Measurements from ENCODE around the gene MGMT.

Gene MGMT

DNA sequence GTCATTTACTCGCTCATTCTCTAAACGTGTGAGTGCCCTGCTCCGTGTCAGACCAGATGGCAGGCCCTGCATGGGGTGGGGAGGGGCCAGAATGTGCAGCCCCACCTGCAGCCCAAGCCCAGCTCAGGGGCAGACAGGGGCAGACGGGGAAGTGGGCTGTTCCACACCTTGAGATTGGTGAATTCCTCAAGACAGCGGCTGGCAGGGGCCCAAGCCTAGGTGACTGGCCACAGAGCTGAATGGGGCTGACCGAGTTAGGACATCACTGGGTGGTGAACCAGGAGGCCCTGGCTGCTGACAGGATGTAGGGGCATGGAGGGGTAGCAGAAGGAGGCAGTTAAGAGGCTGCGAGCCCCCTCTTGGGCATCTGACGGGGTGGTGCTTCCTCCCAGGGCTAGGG is 79.1 kb downstream of the MGMT start:
- no peak for DNase-seq

DNA sequence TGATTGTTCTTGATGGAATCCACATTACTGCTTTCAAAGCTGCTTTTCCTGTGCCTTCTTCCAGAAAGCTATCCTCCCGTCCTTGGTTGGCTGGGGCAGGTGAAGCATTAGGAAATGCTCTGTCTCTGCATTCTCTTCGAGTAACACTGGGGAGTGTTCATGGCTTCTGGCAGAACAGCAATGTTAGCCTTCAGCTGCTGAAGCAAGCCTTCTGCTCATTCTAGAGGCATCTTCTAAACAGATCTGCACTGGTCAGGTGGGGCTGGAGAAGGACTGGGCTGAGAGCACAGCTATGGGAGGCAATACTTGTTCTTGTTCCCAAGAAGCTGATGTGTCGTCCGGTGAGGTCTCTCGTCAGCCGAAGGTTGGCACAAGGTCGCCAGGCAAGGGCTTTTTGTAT is 80.6 kb downstream of the MGMT start:
- no peak for DNase-seq

- no peak for DNase-seq
Measured at GRCh38 chr10:129548600-129548999, 81.6 kb downstream of the MGMT start.

- no peak for DNase-seq
Measured at GRCh38 chr10:129550076-129550475, 83.0 kb downstream of the MGMT start.

DNA sequence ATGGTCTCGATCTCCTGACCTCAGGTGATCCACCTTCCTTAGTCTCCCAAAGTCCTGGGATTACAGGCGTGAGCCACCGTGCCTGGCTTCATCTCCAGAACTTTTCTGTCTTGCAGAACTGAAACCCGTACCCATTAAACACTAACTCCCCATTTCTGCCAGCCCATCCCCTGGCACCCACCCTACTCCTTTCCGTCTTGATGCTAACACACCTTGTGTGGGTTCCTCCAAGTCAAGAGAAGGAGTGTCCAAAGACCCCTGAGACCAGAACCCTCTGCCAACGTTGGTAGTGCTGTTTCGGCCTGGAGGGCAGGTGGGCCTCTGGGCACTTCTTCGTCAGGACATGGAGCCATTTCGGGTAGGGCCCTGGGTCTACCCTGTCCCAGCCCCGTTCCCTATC is 83.6 kb downstream of the MGMT start:
- no peak for DNase-seq

GRCh38 chr10:129552119-129552518 is 85.1 kb downstream of the MGMT start:
- DNase-seq = no peak

- DNase-seq = no peak
Measured at GRCh38 chr10:129553928-129554327, 86.9 kb downstream of the MGMT start.

DNA sequence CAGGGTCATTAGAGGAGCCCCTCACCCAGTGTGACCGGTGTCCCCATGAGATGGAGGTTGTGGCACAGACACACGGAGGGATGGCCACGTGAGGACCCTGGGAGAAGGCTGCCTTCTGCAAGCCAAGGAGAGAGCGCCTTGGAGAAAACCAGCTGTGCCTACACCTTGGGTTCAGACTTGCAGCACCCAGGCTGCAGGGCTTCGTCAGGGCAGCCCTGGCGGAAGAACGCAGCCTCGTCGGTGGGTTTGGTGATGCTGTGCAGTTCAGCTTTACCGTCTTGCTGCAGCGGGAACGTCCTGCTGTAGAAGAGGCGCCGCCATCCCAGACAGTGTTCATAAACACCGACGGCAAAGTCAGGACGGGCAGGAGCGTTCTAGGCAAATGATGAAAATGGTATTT is 89.3 kb downstream of the MGMT start:
- DNase-seq = no peak

GRCh38 chr10:129560361-129560760 is 93.3 kb downstream of the MGMT start:
- no peak for DNase-seq

- DNase-seq = no peak
Measured at GRCh38 chr10:129562487-129562886, 95.4 kb downstream of the MGMT start.

- DNase-seq = no peak
Measured at GRCh38 chr10:129564923-129565322, 97.9 kb downstream of the MGMT start.

- DNase-seq = no peak
Measured at GRCh38 chr10:129568583-129569344, 101.7 kb downstream of the MGMT start.

- DNase-seq = no peak
Measured at GRCh38 chr10:129570185-129570584, 103.1 kb downstream of the MGMT start.

- no peak for DNase-seq
Measured at GRCh38 chr10:129579228-129579627, 112.2 kb downstream of the MGMT start.

GRCh38 chr10:129580010-129580409 is 113.0 kb downstream of the MGMT start:
- DNase-seq = peak; percentile 1

DNA sequence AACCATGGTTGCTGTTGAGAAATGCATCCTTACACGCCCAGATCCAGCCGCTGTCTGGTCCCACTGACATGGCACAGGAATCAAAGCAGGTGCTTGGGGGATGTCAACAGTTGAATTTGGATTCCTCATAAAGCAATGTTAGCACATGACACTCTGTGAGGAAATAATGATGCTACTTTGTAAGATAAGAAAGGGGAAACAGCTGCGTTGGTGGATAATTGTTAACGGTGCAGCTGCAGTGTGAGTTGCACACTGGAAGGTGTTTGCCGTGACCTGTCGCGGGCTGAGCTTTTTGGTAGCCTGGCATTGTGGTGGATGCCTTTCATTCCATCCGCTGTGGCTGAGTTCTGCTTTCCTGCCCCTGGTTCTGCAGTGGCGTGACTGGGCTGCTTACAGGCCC is 113.9 kb downstream of the MGMT start:
- DNase-seq = no peak

GRCh38 chr10:129581827-129582411 is 114.9 kb downstream of the MGMT start:
- DNase-seq = no peak

DNA sequence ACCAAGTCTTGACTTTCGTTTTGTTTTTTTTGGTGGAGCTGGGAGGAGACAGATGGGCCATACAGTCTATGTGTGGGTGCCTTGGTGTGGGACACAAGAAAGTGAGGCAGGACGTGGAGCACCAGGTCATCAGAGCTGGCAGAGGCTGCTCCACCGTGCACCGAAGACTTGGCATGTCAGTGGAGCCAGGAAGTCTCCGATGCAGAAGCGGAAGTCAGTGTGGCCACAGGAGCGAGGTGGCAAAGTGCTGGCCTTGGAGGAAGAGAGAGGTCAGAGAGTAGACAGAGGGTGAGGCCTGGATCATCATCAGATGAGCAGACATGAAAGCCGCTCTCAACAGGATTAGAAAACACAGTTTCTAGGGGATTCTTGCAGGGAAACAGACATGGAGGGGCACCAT is 116.8 kb downstream of the MGMT start:
- no peak for DNase-seq

DNA sequence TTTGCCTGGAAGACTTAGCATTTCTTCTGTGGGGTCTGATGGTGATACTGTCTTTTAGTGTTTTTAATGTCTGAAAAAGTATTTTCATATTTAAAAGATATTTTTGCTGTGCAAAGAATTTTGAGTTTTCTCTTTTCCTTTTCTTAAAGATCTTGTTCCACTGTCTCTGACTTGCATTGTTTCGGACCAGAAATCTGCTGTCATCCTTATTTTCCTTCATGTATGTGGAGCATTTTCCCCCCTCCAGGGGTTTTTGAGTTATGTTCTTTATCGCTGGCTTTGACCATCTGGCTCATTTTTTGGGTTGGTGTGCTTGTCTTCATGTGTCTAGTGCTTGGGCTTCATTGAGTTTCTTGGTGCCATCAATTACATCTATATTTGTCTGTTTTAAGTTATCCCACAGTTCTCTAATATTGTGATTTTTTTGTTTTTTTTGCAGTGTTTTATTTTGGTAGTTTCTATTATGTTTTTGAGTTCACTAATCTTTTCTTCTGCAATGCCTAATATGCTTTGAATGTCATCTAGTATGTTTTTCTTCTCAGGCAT is 119.9 kb downstream of the MGMT start:
- DNase-seq = no peak

- DNase-seq = no peak
Measured at GRCh38 chr10:129589546-129589945, 122.5 kb downstream of the MGMT start.

GRCh38 chr10:129593953-129594352 is 126.9 kb downstream of the MGMT start:
- DNase-seq = no peak

DNA sequence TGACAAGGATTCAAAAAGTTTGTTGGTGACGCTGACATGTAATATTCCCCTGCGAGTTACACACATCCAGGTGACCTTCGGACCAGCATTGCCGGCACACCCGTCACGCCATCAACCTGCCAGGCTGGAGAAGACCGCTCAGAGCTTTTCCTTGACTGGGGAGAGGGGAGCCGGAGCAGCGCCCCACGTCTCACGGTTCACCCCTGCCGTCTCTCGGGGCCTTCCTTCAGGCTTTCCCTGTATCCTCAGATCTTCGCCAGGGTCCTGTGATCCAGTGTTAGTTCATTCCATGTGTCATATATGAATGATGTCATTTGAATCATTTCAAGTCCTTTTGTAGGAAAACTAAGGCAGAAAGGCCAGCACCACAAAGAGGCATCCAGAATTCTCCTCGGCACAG is 127.8 kb downstream of the MGMT start:
- no peak for DNase-seq

- no peak for DNase-seq
Measured at GRCh38 chr10:129598413-129598812, 131.4 kb downstream of the MGMT start.

DNA sequence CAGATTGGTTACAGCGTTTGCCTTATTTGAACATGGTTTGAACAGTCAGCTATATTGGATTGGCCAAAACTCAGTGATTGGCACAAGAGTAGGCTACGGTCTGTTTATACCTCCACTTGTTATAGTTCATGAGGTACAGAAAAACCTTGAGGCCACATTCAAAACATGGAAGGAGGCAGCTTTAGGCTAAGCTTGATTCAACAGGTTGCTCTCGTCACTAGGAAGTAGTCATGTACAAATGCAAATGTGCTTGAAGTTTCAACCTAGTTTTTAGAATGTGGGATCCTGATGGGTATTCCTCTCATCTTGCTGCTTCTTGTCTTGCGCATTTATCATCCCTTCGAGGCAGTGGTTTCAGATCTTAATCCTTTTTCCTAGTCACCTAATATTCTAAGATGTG is 132.1 kb downstream of the MGMT start:
- DNase-seq = no peak

GRCh38 chr10:129601737-129602136 is 134.7 kb downstream of the MGMT start:
- no peak for DNase-seq
